ENCODE measurements around the gene RAD1.
"Not testable (repeated sequence)": the region's sequence is repeated elsewhere in the genome, so short reads cannot be mapped to it uniquely, and the experiment has no call there.

RAD1 gene

DNA sequence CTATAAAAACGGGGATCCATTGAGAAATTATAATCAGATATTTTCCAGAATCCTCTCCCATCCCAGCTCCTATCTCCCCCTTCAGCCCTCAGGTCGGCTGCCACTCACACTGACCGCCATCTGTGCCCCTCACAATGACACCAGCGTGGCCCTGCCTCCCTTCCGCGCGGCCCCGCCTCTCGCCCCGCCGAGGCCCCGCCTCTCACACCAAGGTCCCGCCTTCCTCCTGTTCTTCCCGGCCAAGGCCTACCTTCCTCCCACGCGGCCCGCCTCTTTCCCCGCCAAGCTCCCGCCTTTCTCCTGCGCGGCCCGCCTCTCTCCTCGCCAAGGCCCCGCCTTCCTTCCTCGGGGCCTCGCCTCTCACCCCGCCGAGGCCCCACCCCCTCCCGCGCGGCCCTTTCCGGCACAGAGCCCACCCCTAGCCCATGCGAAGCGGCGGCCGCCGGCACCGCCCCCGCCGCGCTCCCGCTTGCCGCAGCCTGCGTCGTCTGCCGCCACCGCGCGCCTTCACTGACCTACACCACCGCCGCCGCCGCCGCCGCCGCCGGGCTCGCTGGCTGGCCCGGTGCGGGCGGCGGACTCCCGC lies 13.9 kb upstream of the RAD1 start, which contains the start of gene DNAJC21:
TSS of gene DNAJC21 (plus strand) at position 426 of the 586 bp plus-strand sequence. CDS start 261 bp downstream, outside the sequence.
- Histone ChIP-seq H3K27me3 (ENCODE audit: insufficient read depth, low read length) (no peaks in the 10 kb centered on the region), H3K9me3 (ENCODE audit: insufficient read depth, low read depth, low read length) (no peaks in the 10 kb centered on the region), H3K9ac (ENCODE audit: low read depth, low read length) (peak within 1 kb of the TSS; percentile 93), H3K27ac (ENCODE audit: low read length) (no peak within 1 kb of the TSS), H3K4me1 (ENCODE audit: insufficient read depth, low read length) (peaks cover 9% of the 10 kb centered on the region; the same call in 1 of the 2 replicates), H3K4me3 (ENCODE audit: low read length) (peak within 1 kb of the TSS; percentile 89), H3K36me3 (ENCODE audit: insufficient read depth, low read depth, low read length) (peaks cover 46% of the 10 kb centered on the region)

DNA sequence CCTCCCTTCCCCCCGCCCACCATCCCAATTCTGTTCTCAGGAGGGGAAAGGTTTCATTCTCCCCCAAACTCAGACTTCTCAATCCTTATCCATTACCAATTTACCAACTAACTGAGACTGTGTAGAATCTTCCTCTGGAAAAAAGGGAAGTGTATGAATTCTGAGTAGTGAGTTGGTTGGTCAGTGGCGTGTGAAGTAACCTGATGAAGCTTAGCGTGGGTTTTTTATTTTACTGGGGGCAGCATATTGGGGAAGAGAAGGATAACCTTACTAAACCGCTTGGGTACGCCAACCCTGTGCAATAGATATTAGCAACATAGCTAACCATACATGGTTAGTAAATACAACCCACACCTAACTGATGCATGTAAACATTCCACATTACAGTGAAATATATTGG lies 13.0 kb upstream of the RAD1 start:
- Histone ChIP-seq H3K4me3 (ENCODE audit: low read length) (no peak overlapping the region), H3K36me3 (ENCODE audit: insufficient read depth, low read depth, low read length) (peaks cover 46% of the 10 kb centered on the region), H3K27ac (ENCODE audit: low read length) (no peak overlapping the region), H3K27me3 (ENCODE audit: insufficient read depth, low read length) (no peaks in the 10 kb centered on the region), H3K9me3 (ENCODE audit: insufficient read depth, low read depth, low read length) (no peaks in the 10 kb centered on the region), H3K9ac (ENCODE audit: low read depth, low read length) (no peak overlapping the region), H3K4me1 (ENCODE audit: insufficient read depth, low read length) (peaks cover 9% of the 10 kb centered on the region)

DNA sequence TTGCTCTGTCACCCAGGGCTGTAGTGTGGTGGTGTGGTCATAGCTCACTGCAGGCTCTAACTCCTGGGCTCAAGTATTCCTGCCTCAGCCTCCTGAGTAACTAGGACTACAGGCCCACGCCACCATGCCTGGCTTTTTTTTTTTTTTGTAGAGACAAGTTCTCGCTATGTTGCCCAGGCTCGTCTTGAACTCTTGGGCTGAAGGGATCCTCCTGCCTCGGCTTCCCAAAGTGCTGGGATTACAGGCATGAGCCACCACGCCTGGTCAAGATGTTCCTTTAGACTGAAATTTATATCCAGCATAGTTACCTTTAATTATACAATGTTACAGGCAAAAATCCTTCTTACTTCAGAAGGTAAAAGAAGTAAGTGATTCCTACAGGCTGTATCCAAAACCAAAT lies 12.5 kb upstream of the RAD1 start:
- peaks cover 50% of the 10 kb centered on the region for H3K36me3 ChIP-seq (ENCODE audit: insufficient read depth, low read depth, low read length)
- no peak overlapping the region for H3K9ac ChIP-seq (ENCODE audit: low read depth, low read length)
- peaks cover 9% of the 10 kb centered on the region for H3K4me1 ChIP-seq (ENCODE audit: insufficient read depth, low read length)
- H3K4me3 ChIP-seq (ENCODE audit: low read length): no peak overlapping the region
- no peak overlapping the region for H3K27ac ChIP-seq (ENCODE audit: low read length)
- H3K9me3 ChIP-seq (ENCODE audit: insufficient read depth, low read depth, low read length): no peaks in the 10 kb centered on the region
- H3K27me3 ChIP-seq (ENCODE audit: insufficient read depth, low read length): no peaks in the 10 kb centered on the region

DNA sequence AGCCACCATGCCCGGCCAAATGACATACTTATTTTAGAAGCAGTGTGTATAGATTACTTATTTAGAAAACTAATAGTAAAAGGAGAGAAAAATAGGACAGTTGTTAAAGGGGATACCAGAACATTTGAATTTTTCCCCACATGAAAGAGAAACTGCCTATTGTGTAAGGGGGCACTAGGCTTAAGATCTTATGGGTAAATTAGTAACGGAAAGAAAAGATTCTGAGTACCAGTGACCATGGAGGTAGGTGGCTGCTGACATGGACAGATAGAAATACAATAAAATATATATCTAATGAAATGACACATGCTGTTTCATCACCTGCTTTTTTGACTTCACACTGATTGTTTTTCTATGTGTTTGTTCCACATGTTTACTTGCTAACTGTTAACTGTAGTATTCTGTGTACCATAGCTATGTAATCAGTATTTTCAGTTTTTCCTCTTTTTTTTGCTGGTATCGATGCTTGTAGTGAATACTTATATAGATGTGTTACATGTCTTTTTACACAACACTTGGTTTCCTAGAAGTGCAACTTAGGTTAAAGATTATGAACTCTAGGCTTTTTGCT lies 11.1 kb upstream of the RAD1 start:
- Histone ChIP-seq H3K9ac (ENCODE audit: low read depth, low read length) (no peak overlapping the region), H3K4me1 (ENCODE audit: insufficient read depth, low read length) (peaks cover 9% of the 10 kb centered on the region), H3K36me3 (ENCODE audit: insufficient read depth, low read depth, low read length) (peaks cover 64% of the 10 kb centered on the region), H3K9me3 (ENCODE audit: insufficient read depth, low read depth, low read length) (no peaks in the 10 kb centered on the region), H3K4me3 (ENCODE audit: low read length) (no peak overlapping the region), H3K27me3 (ENCODE audit: insufficient read depth, low read length) (no peaks in the 10 kb centered on the region), H3K27ac (ENCODE audit: low read length) (no peak overlapping the region)

DNA sequence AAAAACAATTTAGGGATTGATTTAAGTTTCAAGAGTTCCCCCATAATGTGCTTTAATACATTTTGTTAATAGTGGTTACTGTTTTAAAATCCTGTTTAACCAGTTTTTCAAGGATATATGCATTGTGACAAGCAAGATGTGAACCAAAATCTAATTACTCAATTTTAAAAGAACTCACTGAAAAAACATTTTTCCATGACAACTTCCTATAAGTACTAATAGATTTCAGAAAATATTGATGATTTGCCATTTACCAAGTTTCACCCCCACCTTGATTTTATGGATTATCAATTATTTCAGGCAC lies 9.1 kb upstream of the RAD1 start:
- Histone ChIP-seq H3K4me1 (ENCODE audit: insufficient read depth, low read length) (peaks cover 5% of the 10 kb centered on the region), H3K9me3 (ENCODE audit: insufficient read depth, low read depth, low read length) (no peaks in the 10 kb centered on the region), H3K27me3 (ENCODE audit: insufficient read depth, low read length) (no peaks in the 10 kb centered on the region), H3K27ac (ENCODE audit: low read length) (no peak overlapping the region), H3K4me3 (ENCODE audit: low read length) (no peak overlapping the region), H3K9ac (ENCODE audit: low read depth, low read length) (no peak overlapping the region), H3K36me3 (ENCODE audit: insufficient read depth, low read depth, low read length) (peaks cover 84% of the 10 kb centered on the region)

DNA sequence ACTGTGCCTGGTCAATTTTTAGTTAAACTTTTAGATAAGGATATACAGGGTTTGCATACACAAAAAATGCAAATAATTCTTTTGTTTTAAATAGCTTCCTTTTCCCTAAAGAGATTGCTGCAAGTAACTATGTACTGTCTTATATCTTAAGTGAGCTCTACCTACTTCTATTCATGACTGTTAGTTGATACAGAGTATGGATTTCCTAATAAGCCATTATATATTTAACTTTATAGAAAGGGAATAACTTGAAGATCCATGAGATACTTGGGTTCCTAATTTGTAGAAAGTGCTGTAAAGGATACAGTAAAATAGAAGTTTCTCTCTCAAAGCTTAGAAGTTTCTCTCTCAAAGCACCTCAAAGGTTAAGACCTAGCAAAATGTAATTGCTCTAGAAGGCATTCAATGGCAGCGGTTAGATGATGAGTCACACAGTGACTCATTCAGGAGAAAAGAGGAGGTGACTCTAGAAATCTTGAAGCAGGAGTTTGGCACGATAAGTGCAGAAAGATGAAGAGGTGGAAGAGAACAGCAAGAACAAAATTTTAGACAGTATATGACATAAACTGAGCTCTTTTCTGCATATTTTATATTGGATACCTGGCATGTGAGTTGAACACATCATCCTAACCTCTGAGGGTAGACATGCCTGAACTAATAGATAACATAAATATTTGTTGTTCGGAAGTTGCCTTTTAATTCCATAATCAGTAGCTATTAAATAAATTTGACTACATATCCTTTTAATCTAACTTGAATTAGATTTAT lies 8.6 kb upstream of the RAD1 start:
- Histone ChIP-seq H3K9ac (ENCODE audit: low read depth, low read length) (no peak overlapping the region), H3K4me1 (ENCODE audit: insufficient read depth, low read length) (peaks cover 4% of the 10 kb centered on the region), H3K27ac (ENCODE audit: low read length) (no peak overlapping the region), H3K4me3 (ENCODE audit: low read length) (no peak overlapping the region), H3K36me3 (ENCODE audit: insufficient read depth, low read depth, low read length) (peaks cover 89% of the 10 kb centered on the region), H3K9me3 (ENCODE audit: insufficient read depth, low read depth, low read length) (no peaks in the 10 kb centered on the region), H3K27me3 (ENCODE audit: insufficient read depth, low read length) (no peaks in the 10 kb centered on the region)

DNA sequence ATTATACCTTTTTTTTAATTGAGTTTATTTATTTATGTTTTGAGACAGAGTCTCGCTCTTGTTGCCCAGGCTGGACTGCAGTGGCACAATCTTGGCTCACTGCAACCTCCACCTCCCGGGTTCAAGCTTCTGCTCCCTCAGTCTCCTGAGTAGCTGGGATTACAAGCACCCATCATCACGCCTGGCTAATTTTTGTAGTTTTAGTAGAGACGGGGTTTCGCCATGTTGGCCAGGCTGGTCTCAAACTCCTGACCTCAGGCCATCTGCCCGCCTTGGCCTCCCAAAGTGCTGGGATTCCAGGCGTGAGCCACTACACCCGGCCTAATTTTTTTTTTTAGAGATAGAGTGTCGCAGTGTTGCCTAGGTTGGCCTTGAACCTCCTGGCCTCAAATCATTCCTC lies 8.0 kb upstream of the RAD1 start:
- H3K4me3 ChIP-seq (ENCODE audit: low read length); H3K4me1 ChIP-seq (ENCODE audit: insufficient read depth, low read length); H3K27me3 ChIP-seq (ENCODE audit: insufficient read depth, low read length); H3K27ac ChIP-seq (ENCODE audit: low read length); H3K9me3 ChIP-seq (ENCODE audit: insufficient read depth, low read depth, low read length); H3K9ac ChIP-seq (ENCODE audit: low read depth, low read length): not testable (repeated sequence)
- peaks cover 96% of the 10 kb centered on the region for H3K36me3 ChIP-seq (ENCODE audit: insufficient read depth, low read depth, low read length)

DNA sequence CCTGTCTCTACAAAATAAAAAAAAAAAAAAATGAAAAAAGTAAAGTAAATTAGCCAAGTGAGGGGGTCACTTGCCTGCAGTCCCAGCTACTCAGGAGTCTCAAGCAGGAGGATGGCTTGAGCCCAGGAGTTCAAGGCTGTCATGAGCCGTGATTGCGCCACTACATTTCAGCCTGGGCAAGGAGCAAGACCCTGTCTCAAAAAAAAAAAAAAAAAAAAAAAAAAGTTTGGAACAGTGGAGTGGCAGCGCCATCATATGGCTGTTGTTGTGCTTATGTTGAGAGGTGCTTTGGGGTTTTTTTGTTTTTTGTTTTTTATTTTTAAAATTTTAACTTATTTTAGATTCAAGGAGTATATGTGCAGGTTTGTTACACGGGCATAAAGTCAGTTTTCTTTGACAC lies 3.8 kb upstream of the RAD1 start:
- Histone ChIP-seq H3K9me3 (ENCODE audit: insufficient read depth, low read depth, low read length) (no peaks in the 10 kb centered on the region), H3K4me3 (ENCODE audit: low read length) (no peak overlapping the region), H3K9ac (ENCODE audit: low read depth, low read length) (no peak overlapping the region), H3K27ac (ENCODE audit: low read length) (no peak overlapping the region), H3K27me3 (ENCODE audit: insufficient read depth, low read length) (no peaks in the 10 kb centered on the region), H3K4me1 (ENCODE audit: insufficient read depth, low read length) (peaks cover 4% of the 10 kb centered on the region), H3K36me3 (ENCODE audit: insufficient read depth, low read depth, low read length) (peaks cover 63% of the 10 kb centered on the region)

DNA sequence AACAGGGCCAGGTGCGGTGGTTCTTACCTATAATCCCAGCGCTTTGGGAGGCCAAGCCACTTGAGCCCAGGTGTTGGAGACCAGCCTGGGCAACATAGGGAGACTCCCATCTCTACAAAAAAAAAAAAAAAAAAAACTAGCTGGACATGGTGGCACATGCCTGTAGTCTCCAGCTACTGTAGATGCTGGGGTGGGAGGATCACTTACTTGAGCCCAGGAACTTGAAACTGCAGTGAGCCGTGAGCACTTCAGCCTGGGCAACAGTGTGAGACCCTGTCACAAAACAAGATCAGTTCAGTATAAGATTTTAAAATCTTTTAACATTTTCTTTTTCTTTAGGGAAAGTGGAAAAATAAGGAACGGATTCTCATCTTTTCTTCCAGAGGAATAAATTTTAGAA lies 2.7 kb upstream of the RAD1 start:
- H3K4me3 ChIP-seq (ENCODE audit: low read length): peak overlapping the region; percentile 40; the same call in 1 of the 2 replicates
- H3K9me3 ChIP-seq (ENCODE audit: insufficient read depth, low read depth, low read length): no peaks in the 10 kb centered on the region
- H3K27ac ChIP-seq (ENCODE audit: low read length): no peak overlapping the region
- no peaks in the 10 kb centered on the region for H3K27me3 ChIP-seq (ENCODE audit: insufficient read depth, low read length)
- peaks cover 9% of the 10 kb centered on the region for H3K4me1 ChIP-seq (ENCODE audit: insufficient read depth, low read length)
- H3K36me3 ChIP-seq (ENCODE audit: insufficient read depth, low read depth, low read length): peaks cover 63% of the 10 kb centered on the region
- no peak overlapping the region for H3K9ac ChIP-seq (ENCODE audit: low read depth, low read length)

DNA sequence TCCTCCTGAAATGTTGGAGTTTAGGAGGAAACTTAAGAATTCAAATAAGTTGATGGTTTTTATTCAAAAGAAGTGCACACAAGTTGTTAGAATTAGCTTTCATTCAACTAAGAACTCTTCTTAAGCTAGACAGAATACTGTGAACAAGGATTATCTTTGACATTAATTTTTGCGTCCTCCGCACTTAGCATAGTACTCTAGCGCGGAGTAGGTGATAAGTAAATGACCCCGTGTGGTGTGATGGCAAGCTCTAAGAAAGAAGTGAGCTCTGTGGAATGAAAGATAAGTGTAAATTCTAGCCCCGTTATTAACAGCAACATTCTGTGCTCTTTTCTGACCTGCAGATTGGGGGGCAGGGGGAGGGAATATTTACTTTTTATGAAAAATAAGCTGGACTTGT lies 1.2 kb upstream of the RAD1 start:
- Histone ChIP-seq H3K27me3 (ENCODE audit: insufficient read depth, low read length) (no peaks in the 10 kb centered on the region), H3K36me3 (ENCODE audit: insufficient read depth, low read depth, low read length) (peaks cover 63% of the 10 kb centered on the region), H3K4me1 (ENCODE audit: insufficient read depth, low read length) (peaks cover 9% of the 10 kb centered on the region), H3K27ac (ENCODE audit: low read length) (peak overlapping the region; percentile 72), H3K9me3 (ENCODE audit: insufficient read depth, low read depth, low read length) (no peaks in the 10 kb centered on the region), H3K4me3 (ENCODE audit: low read length) (peak overlapping the region; percentile 96), H3K9ac (ENCODE audit: low read depth, low read length) (peak overlapping the region; percentile 100)

DNA sequence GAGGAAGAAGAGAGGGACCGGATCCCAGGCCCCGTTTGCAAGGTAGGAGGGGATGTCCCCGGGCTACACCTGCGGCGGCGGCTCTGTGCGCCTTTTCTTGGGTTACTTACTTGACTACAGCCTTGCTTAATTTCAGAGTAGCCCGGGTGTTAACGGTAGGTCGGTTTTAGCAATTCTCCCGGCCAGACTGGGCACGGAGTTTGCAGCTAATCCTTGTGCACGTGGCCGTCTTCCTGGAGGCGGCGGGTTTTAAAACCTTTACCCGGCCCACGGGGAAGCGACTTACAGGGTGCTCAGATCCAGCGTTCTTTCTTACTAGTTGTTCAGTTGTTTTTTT lies 520 bp upstream of the RAD1 start:
- H3K27ac ChIP-seq (ENCODE audit: low read length): peak overlapping the region; percentile 72
- peaks cover 63% of the 10 kb centered on the region for H3K36me3 ChIP-seq (ENCODE audit: insufficient read depth, low read depth, low read length)
- no peaks in the 10 kb centered on the region for H3K27me3 ChIP-seq (ENCODE audit: insufficient read depth, low read length)

DNA sequence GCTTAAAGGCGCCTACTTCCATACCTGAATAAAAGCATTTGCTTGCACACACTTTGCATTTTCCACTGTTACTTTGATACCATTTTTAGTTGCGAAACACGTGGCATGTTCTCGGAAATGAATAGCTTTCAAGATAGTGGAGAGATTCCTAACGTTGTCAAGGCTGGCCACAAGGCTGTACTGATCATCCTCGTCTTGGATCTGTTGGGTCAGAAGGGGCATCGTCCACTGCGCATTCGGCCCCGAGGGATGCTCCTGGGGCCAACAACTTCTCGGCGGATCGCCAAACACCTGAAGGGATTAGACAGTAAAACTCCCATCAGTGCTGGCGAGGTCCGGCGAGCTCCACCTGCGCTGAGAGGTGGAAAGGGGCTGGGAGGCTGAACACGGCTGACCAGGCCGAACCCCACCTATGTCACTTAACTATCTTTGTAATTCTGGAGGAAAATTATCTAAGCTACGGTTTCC lies 599 bp downstream of the RAD1 start:
- Histone ChIP-seq H3K4me1 (ENCODE audit: insufficient read depth, low read length) (peaks cover 9% of the 10 kb centered on the region), H3K27me3 (ENCODE audit: insufficient read depth, low read length) (no peaks in the 10 kb centered on the region), H3K27ac (ENCODE audit: low read length) (peak overlapping the region; percentile 68), H3K9me3 (ENCODE audit: insufficient read depth, low read depth, low read length) (no peaks in the 10 kb centered on the region), H3K36me3 (ENCODE audit: insufficient read depth, low read depth, low read length) (peaks cover 63% of the 10 kb centered on the region), H3K9ac (ENCODE audit: low read depth, low read length) (peak overlapping the region; percentile 100), H3K4me3 (ENCODE audit: low read length) (peak overlapping the region; percentile 96)

More for the DNA sequence above, 520 bp upstream of the RAD1 start:
- Histone ChIP-seq H3K4me3 (ENCODE audit: low read length) (peak overlapping the region; percentile 96), H3K9me3 (ENCODE audit: insufficient read depth, low read depth, low read length) (no peaks in the 10 kb centered on the region), H3K4me1 (ENCODE audit: insufficient read depth, low read length) (peaks cover 9% of the 10 kb centered on the region), H3K9ac (ENCODE audit: low read depth, low read length) (peak overlapping the region; percentile 100)

Data from iPS-20b (cell line).